GM12892 (cell line): ENCODE results near the gene SLC24A3.

Experiments used
- POLR2A ChIP-seq: IDR thresholded peaks from 2 replicates; pipeline ENCODE4 v1.6.1; 2011; ENCODE audit warnings: low read depth, low read length, control low read depth
- POLR2AphosphoS5 ChIP-seq: IDR thresholded peaks from 2 replicates; pipeline ENCODE4 v1.6.1; 2011; ENCODE audit warnings: low read depth, low read length, control low read depth
- TAF1 ChIP-seq: IDR thresholded peaks from 2 replicates; pipeline ENCODE4 v1.6.1; 2011; ENCODE audit warnings: low read depth, mild to moderate bottlenecking, control low read depth, low read length, borderline replicate concordance

DNA sequence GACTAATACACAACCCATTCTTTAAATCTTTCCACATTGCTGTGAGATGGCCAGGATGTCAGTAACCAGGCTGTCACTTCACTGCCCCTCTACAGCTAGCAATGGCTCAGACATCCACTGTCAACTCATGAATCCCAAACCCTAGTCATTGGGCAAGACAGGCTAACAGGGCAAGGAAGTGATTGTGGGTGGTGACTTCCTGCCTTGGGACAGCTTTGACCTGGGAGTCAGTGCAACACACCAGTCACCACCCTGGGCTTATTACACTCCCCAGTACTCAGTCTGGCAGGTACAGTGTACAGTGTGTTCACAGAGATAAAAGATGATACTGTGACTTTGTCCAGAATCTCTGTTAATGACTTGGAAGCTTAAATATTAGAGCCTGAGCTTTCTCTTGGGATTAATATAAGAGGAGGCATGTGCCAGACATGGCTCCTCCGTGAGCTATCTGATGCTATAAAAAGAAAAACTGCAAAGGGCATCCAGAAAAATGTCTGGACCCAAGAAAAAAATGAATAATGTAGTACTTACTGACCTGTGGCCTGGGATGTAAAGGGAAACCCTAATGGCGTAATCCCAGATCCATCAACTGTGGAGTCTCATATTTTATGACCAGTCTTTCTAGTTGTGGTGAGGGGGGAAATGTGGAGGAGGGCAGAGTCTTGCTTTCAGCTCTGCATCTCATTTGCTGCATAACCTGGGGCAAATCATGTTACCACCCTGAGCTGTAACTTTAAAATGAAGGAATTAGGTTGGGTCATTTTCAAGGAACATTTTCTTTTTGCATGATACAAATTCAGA lies 244.4 kb downstream of the SLC24A3 start:
- TF ChIP-seq POLR2A (no peak), TAF1 (no peak), POLR2AphosphoS5 (no peak)
